IMR-90 (cell line): Measurements from ENCODE around the gene RELCH.

Source experiments
- BHLHE40 ChIP-seq: fragments of 150-350 bp; IDR thresholded peaks from 2 replicates; pipeline ENCODE4 v1.6.1; 2016; ENCODE audit warnings: mild to moderate bottlenecking, low read depth, low read length
- CHD1 ChIP-seq: IDR thresholded peaks from 2 replicates; pipeline ENCODE4 v1.6.1; 2012; ENCODE audit warnings: low read depth, low read length, improper control_type of control experiment
- CTCF ChIP-seq: conservative IDR thresholded peaks from 2 replicates; pipeline ENCODE4 v1.5.1; 2012; ENCODE audit warnings: mild to moderate bottlenecking, low read depth, low read length, improper control_type of control experiment
- FOS ChIP-seq: fragments of 150-350 bp; IDR thresholded peaks from 2 replicates; pipeline ENCODE4 v1.6.1; 2016; ENCODE audit warnings: low read depth, low read length
- MAFK ChIP-seq: IDR thresholded peaks from 2 replicates; pipeline ENCODE4 v1.6.1; 2012; ENCODE audit warnings: low read depth, low read length, improper control_type of control experiment
- MXI1 ChIP-seq: IDR thresholded peaks from 2 replicates; pipeline ENCODE4 v1.6.1; 2012; ENCODE audit warnings: low read depth, mild to moderate bottlenecking, low read length, moderate library complexity, borderline replicate concordance
- POLR2A ChIP-seq: IDR thresholded peaks from 2 replicates; pipeline ENCODE4 v1.6.1; 2012; ENCODE audit warnings: mild to moderate bottlenecking, low read depth, low read length
- RAD21 ChIP-seq: IDR thresholded peaks from 2 replicates; pipeline ENCODE4 v1.6.1; 2012; ENCODE audit warnings: low read length, improper control_type of control experiment
- RCOR1 ChIP-seq: IDR thresholded peaks from 2 replicates; pipeline ENCODE4 v1.6.1; 2012; ENCODE audit warnings: mild to moderate bottlenecking, low read length, improper control_type of control experiment; ENCODE audit not compliant: insufficient replicate concordance
- RFX5 ChIP-seq: IDR thresholded peaks from 2 replicates; pipeline ENCODE4 v1.8.0; 2012; ENCODE audit warnings: low read depth, mild to moderate bottlenecking, low read length, moderate library complexity
- SMC3 ChIP-seq: fragments of 150-350 bp; IDR thresholded peaks from 2 replicates; pipeline ENCODE4 v1.6.1; 2016; ENCODE audit warnings: low read depth, mild to moderate bottlenecking, antibody characterized with exemption, low read length, moderate library complexity
- USF2 ChIP-seq: fragments of 150-350 bp; IDR thresholded peaks from 2 replicates; pipeline ENCODE4 v1.6.1; 2017; ENCODE audit warnings: mild to moderate bottlenecking, antibody characterized with exemption, low read length, low read depth

DNA sequence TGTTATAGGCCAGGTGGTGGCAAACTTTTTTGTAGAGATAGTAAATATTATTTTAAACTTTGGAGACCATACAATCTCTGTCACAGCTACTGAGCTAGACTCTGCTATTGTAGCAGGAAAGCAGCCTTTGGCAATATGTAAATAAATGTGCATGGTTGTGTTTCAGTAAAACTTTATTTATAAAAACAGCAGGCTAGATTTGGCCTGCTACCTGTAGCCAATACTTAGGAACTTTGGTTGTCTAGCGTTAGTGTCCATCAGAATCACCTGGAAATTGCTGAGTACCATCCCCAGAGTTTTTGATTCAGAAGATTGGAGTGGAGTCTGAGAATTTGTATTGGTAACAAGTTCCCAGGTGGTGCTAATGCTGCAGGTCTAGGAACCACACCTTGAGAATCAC, 114.3 kb downstream of the RELCH start:
- TF ChIP-seq RAD21 (no peak), MAFK (no peak), CTCF (no peak), USF2 (no peak), MXI1 (no peak), POLR2A (no peak), CHD1 (no peak), SMC3 (no peak), RCOR1 (no peak), FOS (no peak), BHLHE40 (no peak), RFX5 (no peak)
